ENCODE results near the gene SPAG16.

Gene SPAG16

GRCh38 chr2:213425618-213426017 lies 141.4 kb downstream of the SPAG16 start:
- CTCF ChIA-PET, result no interaction called here
- TF ChIP-seq ZNF654 (tag by site-specific recombination; IDR thresholded peaks at IDR 0.05; ENCODE audit: low read depth) (no peak), ZNF266 (tag by site-specific recombination; IDR thresholded peaks at IDR 0.05; ENCODE audit: low read depth) (no peak), KLF9 (tag by site-specific recombination; IDR thresholded peaks at IDR 0.05; ENCODE audit: low read depth) (no peak), GLI4 (tag by site-specific recombination; IDR thresholded peaks at IDR 0.05) (no peak), ZNF26 (tag by site-specific recombination; IDR thresholded peaks at IDR 0.05) (no peak), ZSCAN16 (tag by site-specific recombination; IDR thresholded peaks at IDR 0.05) (no peak), AEBP2 (tag by site-specific recombination; IDR thresholded peaks at IDR 0.05; ENCODE audit: borderline replicate concordance) (no peak), MEIS1 (CRISPR knock-in tag; IDR thresholded peaks at IDR 0.05; ENCODE audit: borderline replicate concordance) (no peak), EGR2 (tag by site-specific recombination; IDR thresholded peaks at IDR 0.05; ENCODE audit: low read depth) (no peak), ZFP3 (tag by site-specific recombination; IDR thresholded peaks at IDR 0.05; ENCODE audit: low read depth) (no peak), ZNF423 (tag by site-specific recombination; IDR thresholded peaks at IDR 0.05) (no peak), ZBTB11 (tag by site-specific recombination; conservative IDR thresholded peaks at IDR 0.05; ENCODE audit: low read depth) (no peak), ZNF670 (tag by site-specific recombination; IDR thresholded peaks at IDR 0.05; ENCODE audit: low read depth) (no peak), HOXD13 (CRISPR knock-in tag; IDR thresholded peaks at IDR 0.05; ENCODE audit: borderline replicate concordance) (no peak), ZNF2 (tag by site-specific recombination; IDR thresholded peaks at IDR 0.05) (no peak), ZNF623 (tag by site-specific recombination; IDR thresholded peaks at IDR 0.05) (no peak), YY1 (tag by site-specific recombination; IDR thresholded peaks at IDR 0.05) (no peak), ZNF214 (tag by site-specific recombination; IDR thresholded peaks at IDR 0.05; ENCODE audit: borderline replicate concordance) (no peak)
- Histone ChIP-seq H3K9me3 (ENCODE audit: control insufficient read depth, insufficient read depth, low read depth, low read length) (no peaks in the 10 kb centered on the region), H3K36me3 (ENCODE audit: control insufficient read depth in 2 of 2, insufficient read depth in 1 of 2, low read length in 2 of 2) (no peaks in the 10 kb centered on the region), H3K4me3 (ENCODE audit: low read depth, low read length) (no peak overlapping the region), H3K4me1 (ENCODE audit: control insufficient read depth, insufficient read depth, low read length) (no peaks in the 10 kb centered on the region), H3K27ac (ENCODE audit: extremely low read depth, low read depth, low read length) (no peak overlapping the region)
- POLR2A ChIA-PET, result no interaction called here

GRCh38 chr2:213429516-213429915 lies 145.3 kb downstream of the SPAG16 start:
- no peak overlapping the region for H3K27ac ChIP-seq (ENCODE audit: extremely low read depth, low read depth, low read length)
- ChIA-PET POLR2A (no interaction called here), CTCF (no interaction called here)
- no peak overlapping the region for H3K4me3 ChIP-seq (ENCODE audit: low read depth, low read length)
- H3K9me3 ChIP-seq (ENCODE audit: control insufficient read depth, insufficient read depth, low read depth, low read length), result no peaks in the 10 kb centered on the region
- no peaks in the 10 kb centered on the region for H3K36me3 ChIP-seq (ENCODE audit: control insufficient read depth in 2 of 2, insufficient read depth in 1 of 2, low read length in 2 of 2)
- no peaks in the 10 kb centered on the region for H3K4me1 ChIP-seq (ENCODE audit: control insufficient read depth, insufficient read depth, low read length)
- TF ChIP-seq SP3 (tag by site-specific recombination; IDR thresholded peaks at IDR 0.05) (no peak), ZNF677 (tag by site-specific recombination; IDR thresholded peaks at IDR 0.05) (no peak), ZNF623 (tag by site-specific recombination; IDR thresholded peaks at IDR 0.05) (no peak), PRDM1 (tag by site-specific recombination; IDR thresholded peaks at IDR 0.05) (no peak), ZNF639 (tag by site-specific recombination; IDR thresholded peaks at IDR 0.05) (no peak), ZFP69B (tag by site-specific recombination; IDR thresholded peaks at IDR 0.05) (no peak), ZNF792 (tag by site-specific recombination; IDR thresholded peaks at IDR 0.05) (no peak), ZNF335 (tag by site-specific recombination; conservative IDR thresholded peaks at IDR 0.05) (no peak), ZNF10 (tag by site-specific recombination; IDR thresholded peaks at IDR 0.05) (no peak), KLF8 (tag by site-specific recombination; IDR thresholded peaks at IDR 0.05) (no peak), HOXC10 (CRISPR knock-in tag; IDR thresholded peaks at IDR 0.05) (no peak), ZNF157 (tag by site-specific recombination; IDR thresholded peaks at IDR 0.05) (no peak)
